ENCODE results near the gene ZNF765. TPM values are rescaled to one million over a fixed set of nuclear protein-coding genes. Genes with fewer than 3 reads are reported as not detected.

ZNF765 gene
- total RNA-seq: 5.4 and 13.0 TPM in 2 replicates

GRCh38 chr19:53394974-53395839 is at the start of gene ZNF765:
TSS of gene ZNF765 (plus strand) at chr19:53395149. CDS start at chr19:53398016, 2,867 bp downstream.

GRCh38 chr19:53365134-53365898 is 29.6 kb upstream of the ZNF765 start, which contains the start of gene ZNF525:
TSS of gene ZNF525 (plus strand) at chr19:53365705. CDS start at chr19:53372282, 6,577 bp downstream.

GRCh38 chr19:53431399-53432087 is 36.6 kb downstream of the ZNF765 start, which contains the start of gene ZNF761:
TSS of gene ZNF761 (plus strand) at chr19:53431984. CDS start at chr19:53447269, 15,285 bp downstream.

GRCh38 chr19:53467485-53468262 is 72.7 kb downstream of the ZNF765 start, which contains the start of gene ZNF813:
TSS of gene ZNF813 (plus strand) at chr19:53467733. CDS start at chr19:53483823, 16,090 bp downstream.

Other genes with a start within 250 kb of the ZNF765 start
- 2.9 TPM in 2 replicates for gene ZNF347, start 236.1 kb upstream of the ZNF765 start, total RNA-seq
- gene ZNF665, start 201.8 kb upstream of the ZNF765 start, total RNA-seq: 3.1 and 3.9 TPM in 2 replicates
- gene ZNF677, start 140.3 kb upstream of the ZNF765 start, total RNA-seq: 14.6 and 19.1 TPM in 2 replicates
- gene VN1R2, start 136.9 kb upstream of the ZNF765 start, total RNA-seq: not detected in 2 replicates
- gene VN1R4, start 127.4 kb upstream of the ZNF765 start, total RNA-seq: not detected in 2 replicates
- 3.8 and 4.9 TPM in 2 replicates for gene ZNF845, start 61.4 kb upstream of the ZNF765 start, total RNA-seq
- 1.4 and 3.2 TPM in 2 replicates for gene ZNF525, start 29.4 kb upstream of the ZNF765 start, total RNA-seq
- gene ZNF761, start 36.8 kb downstream of the ZNF765 start, total RNA-seq: 8.7 and 9.2 TPM in 2 replicates
- 2.0 and 2.1 TPM in 2 replicates for gene ZNF813, start 72.6 kb downstream of the ZNF765 start, total RNA-seq
- 5.4 and 6.3 TPM in 2 replicates for gene ZNF331, start 143.0 kb downstream of the ZNF765 start, total RNA-seq
- not detected in 2 replicates for gene DPRX, start 236.8 kb downstream of the ZNF765 start, total RNA-seq